NCI-H1417 treated with DMSO at 0.1 percent for 48 hours (cell line): ENCODE measurements around the gene ARNT2.

Experiments used
- DNase-seq: peaks from one replicate; lab custom pipeline; 2025; lab: John Stamatoyannopoulos, UW

ARNT2 gene

DNA sequence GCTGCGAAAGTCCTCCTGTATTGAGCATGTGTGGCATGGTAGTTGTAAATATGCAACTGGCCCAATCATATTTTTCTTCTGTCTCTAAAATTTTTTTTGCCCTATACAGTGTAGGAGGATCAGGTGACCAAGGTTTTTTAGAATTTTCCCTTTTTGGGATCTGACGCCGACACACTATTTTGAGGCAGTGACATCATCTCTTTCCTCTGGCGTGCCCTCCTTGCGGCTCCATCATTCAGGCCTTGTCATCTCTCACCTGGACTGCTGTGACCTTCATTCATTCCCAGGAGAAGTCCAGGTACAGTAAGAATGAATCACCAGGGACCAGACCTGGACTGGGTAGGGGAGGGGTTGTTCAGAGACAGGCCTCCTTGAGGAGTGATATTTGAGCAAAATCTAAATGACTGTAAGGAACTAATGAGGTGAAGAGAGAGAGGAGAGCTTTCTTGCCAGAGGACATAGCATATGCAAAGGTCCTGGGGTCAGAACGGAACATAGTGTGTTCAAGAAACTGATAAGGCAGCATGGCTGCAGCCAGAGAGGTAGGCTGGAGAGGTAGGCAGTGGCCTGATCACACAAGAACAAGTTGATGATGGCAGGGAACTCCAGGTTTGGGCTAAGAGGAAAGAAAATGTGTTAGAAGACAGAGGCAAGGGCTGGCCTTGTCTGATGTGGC lies 38.7 kb downstream of the ARNT2 start:
- DNase-seq = no peak

DNA sequence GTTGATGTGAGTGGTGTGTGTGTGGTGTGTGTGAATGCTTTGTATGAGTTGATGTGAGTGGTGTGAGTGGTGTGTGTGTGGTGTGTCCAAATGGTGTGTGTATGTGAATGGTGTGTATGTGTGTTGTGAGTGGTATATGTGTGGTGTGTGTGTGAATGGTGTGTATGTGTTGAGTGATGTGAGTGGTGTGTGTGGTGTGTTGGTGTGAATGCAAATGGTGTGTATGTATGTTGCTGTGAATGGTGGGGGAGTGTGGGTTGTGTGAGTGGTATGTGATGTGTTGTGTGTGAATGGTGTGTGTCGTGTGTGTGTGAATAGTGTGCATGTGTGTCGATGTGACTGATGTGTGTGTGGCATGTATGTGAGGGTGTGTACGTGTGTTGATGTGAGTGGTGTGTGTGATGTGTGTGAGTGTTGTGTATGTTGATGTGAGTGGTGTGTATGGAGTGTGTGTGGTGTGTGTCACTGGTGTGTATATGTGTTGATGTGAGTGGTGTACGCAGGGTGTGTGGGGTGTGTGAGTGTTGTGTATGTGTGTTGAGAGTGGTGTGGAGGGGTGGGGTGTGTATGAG lies 40.6 kb downstream of the ARNT2 start:
- no peak for DNase-seq

GRCh38 chr15:80445300-80446041 lies 41.3 kb downstream of the ARNT2 start:
- no peak for DNase-seq

- DNase-seq = no peak
Observed at GRCh38 chr15:80447077-80447476, 42.9 kb downstream of the ARNT2 start.

- no peak for DNase-seq
Observed at GRCh38 chr15:80449825-80450224, 45.6 kb downstream of the ARNT2 start.

GRCh38 chr15:80450811-80451321 lies 46.7 kb downstream of the ARNT2 start:
- DNase-seq = no peak

DNA sequence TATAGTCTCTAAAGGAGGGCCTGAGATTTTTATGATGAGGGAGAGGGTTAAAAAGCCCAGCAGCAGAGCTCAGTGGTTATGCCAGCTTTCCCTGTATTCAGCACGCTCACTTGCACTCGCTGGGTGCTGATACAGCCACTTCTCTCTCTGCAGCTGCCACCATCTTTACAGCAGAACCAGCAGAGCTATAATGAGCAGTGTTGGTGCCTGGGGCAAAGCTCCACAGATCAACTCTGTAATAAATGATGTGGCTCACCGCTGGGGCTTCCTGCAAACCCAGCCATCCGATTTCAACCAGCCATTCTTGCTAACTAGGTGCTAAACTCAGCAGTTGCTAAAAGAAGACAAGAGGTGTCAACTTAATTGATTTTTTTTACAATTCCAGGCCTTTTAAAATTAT lies 48.0 kb downstream of the ARNT2 start:
- no peak for DNase-seq

DNA sequence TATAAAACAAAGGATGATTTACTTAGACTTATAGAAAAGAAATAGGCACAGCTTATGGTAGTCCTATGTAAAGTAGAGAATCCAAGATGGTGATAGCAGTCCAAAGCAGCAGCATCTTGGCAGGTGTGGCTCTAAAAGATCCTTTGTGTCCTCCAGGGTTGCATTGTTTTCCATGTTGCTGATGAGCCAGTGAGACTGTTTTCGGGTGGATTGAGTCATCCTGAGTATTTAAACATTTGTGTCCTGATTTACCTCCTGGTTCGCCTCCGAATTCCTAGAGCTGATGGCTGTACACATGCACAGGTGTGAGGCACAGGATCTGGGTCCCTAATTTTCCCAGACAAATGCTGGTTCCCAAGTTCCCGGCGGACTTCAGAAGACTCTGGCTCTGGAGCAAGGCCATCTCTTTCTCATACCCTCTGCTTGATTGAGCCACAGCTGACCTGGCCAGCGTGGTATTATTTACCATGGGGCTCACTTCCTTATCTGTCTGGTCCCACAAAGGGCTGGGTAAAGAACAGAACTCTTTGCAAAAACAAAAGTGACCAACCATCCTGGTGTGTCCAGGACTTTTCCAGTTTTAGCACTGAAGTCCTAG lies 51.0 kb downstream of the ARNT2 start:
- DNase-seq = no peak

DNA sequence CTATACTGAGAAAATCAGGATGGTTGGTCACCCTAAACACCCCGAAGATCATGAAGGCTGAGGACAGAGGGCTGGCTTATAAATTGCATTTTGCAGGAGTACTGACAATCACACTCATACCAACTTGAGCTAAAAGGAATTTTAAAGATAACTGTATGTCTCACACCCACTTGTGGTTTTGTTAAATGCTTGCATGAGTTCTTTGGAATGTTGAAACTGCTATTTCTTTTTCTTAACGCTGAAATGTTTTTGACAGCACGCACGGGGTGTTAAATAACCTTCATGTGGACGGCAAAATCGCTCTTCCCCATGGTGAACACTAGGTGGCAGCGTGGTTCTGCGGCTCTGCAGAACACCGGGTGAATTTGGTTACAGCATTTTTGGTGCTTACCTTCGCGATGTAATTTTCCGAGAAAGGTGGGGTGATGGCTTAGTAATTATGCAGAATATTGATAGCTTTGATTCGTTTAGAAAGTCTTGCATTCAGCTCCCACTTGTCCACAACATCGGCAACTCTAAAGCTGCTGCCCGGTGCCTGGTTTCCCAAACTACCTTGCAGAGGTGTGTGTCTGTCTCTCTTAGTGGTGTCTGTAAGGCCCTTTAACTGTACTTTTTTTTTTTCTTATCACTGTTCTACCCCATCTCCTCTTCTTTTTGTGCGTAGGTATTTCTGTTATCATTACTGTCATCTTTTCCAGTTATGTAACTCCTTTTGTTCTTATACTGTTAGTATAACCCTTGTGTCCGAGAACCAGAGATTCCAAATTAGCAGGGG lies 51.7 kb downstream of the ARNT2 start:
- peak; percentile 9 for DNase-seq

GRCh38 chr15:80456517-80457492 lies 52.6 kb downstream of the ARNT2 start:
- no peak for DNase-seq

DNA sequence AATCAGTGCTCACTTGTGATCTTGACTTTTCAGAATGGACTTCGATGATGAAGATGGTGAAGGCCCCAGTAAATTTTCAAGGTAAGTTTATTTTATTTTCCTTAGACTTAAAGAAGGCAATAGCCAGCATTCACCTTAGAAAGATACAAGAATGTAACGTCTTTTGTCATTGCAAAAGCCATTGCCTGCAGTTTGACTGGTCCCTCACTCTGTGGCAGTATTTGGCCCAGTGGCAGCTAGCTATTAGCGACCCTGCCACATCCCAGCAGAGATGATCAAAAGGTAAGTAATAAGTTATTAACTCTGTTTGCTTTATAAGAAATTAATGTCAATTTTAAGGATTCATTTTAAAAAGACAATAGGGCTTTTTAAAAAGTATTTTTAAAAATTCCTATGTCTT lies 53.7 kb downstream of the ARNT2 start:
- DNase-seq = no peak

DNA sequence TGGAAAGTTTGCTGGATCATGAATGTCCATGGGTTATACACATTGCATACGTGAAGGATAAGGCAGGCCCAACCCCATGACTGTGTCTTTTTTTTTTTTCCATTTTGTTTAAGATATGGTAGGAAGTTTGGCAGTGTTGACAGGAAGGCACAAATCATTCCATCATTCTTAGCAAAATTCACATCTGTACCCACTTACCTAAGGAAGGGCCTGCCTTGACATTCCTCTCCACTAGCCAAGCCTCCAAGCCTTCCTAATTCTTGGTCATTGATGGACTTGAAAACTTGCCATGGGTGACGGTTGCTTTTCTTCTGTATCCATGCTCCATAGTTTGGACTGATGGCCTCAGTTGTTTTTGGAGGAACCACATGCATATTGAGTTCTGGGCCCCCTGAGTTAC lies 54.4 kb downstream of the ARNT2 start:
- DNase-seq = no peak

DNA sequence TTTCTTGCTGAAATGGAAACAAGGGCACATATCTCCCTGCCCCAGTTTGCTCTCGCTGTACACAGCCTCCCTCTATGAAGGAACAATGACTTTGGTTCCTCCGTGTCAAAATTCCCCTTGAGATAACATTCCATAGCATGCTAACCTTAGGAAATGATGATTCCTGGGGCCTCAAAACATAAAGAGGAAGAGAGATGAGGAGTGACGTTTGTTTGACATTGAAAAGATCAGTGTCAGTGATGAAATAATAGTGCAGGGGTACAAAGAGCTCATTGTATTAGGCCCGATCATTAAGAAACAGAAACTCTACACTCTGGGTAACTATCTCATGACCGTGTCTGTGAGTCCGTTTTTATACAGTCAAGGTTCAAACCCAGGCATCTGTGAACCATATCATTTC lies 55.2 kb downstream of the ARNT2 start:
- DNase-seq = no peak

DNA sequence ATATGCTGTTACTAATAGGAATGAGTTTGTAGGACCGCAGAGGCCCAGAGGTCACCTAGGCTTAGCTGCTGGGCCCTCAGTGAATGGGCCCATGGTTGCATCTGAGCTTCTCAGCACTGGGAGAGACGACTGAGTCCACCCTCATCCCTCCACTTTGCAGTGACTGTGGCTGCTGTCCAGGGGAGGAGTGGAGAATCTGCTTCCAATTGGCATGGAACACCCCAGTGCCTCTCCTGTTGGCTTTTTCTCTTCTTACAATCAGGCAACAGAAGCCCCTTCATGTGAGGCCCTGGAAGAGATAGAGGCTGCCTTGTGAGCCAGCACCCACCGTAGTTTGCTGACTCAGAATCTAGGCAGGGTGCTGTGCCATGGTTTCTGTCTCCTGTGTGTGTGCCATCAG lies 55.6 kb downstream of the ARNT2 start:
- DNase-seq = no peak

DNA sequence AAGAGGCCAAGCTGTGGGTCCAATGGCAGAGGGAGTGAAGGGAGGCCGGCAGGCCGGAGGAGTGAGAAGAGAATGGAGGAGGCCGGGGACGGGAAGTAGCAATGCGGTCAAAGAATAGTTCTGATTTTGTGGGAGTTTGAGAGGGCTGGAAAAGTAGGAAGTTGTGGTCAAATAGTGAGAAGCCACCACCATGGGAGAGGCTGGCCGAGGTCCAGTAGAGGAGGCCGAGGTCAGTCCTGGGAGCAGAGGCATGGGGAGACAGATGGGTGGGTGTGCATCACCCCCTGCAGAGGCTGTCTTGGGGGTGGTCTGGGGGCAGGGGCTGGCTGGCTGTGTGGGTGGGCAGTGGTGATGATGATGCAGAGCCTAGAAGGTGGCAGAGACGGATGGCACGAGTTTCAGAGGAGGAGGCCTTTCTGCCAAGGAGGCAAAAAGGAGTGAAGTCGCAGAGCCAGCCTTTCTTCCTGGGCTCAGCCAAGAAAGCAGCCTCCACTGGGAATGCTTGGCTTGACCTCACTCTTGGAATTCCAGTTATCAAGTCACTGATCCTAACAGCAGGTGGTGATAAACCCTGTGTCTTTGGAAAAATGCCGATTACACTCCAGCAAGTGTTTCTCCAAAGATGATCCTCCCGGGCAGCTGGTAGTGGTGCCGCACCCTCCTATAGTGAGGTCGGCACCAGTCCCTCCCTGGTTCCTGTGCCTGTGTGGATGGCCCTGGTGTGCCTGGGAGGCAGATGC lies 57.3 kb downstream of the ARNT2 start:
- DNase-seq = no peak

GRCh38 chr15:80462111-80462510 lies 57.9 kb downstream of the ARNT2 start:
- DNase-seq = no peak

GRCh38 chr15:80462836-80463512 lies 58.8 kb downstream of the ARNT2 start:
- DNase-seq = no peak

- DNase-seq = no peak
Observed at GRCh38 chr15:80464951-80465625, 60.9 kb downstream of the ARNT2 start.

GRCh38 chr15:80465626-80466005 lies 61.4 kb downstream of the ARNT2 start:
- DNase-seq = no peak
